K562 (cell line): Measurements from ENCODE around the gene CRPPA. TPM values are rescaled to one million over a fixed set of nuclear protein-coding genes. Genes with fewer than 3 reads are reported as not detected.
A peak's percentile ranks its signal among the peaks of the same experiment; 100 is the strongest.

Experiments used
- ATAC-seq: fragments of 200-7000 bp; cut with Tn5 transposase; 3 replicates; pipeline ENCODE4 v1.9.1; 2020; ENCODE audit warnings: moderate library complexity
- Bru-seq: library from RNA; stranded (reverse); fragments of 400-500 nt; gene quantifications from one replicate; lab custom pipeline; 2021; lab: Mats Ljungman, UMichigan
- BruChase-seq, 2 experiments: library from RNA; stranded (reverse); fragments of 400-500 nt; gene quantifications; one replicate each; lab custom pipeline; 2021; lab: Mats Ljungman, UMichigan
- BruUV-seq: library from RNA; stranded (reverse); fragments of 400-500 nt; replicated peaks from 2 replicates; lab custom pipeline; 2021; lab: Mats Ljungman, UMichigan
- CTCF ChIA-PET: fragments of 300-600 bp; formaldehyde crosslinking; extraction: SDS; loops from one replicate; lab custom pipeline; 2021; ENCODE audit warnings: low intra/inter-chr PET ratio; lab: Yijun Ruan, JAX
- POLR2A ChIA-PET: fragments of 300-600, 350-650 bp; sonication (Branson Sonifier 250); formaldehyde crosslinking; extraction: SDS; loops from one replicate; lab custom pipeline; 2021; ENCODE audit warnings: antibody characterized with exemption, inconsistent platforms; lab: Yijun Ruan, JAX
- DNase-seq, 4 experiments: peaks; one replicate each; pipeline versions ENCODE4 v3.0.0 to v3.0.0-alpha.2; 2011 to 2018; ENCODE audit warnings: low spot score in 3 of 4, mixed read lengths in 3 of 4; ENCODE audit errors: extremely low read depth in 1 of 4
- FAIRE-seq: peaks from 2 replicates; lab custom pipeline; 2011; peaks lifted over from hg19 to GRCh38; lab: Jason Lieb, UNC
- H2AFZ ChIP-seq: 2 replicates; pipeline ENCODE4 v1.6.0; 2011; ENCODE audit warnings: low read depth, low read length, control low read depth, inconsistent platforms
- H3K27ac ChIP-seq: fragments of 200-600 bp; 3 replicates; pipeline ENCODE4 v1.8.0; 2011; ENCODE audit warnings: low read depth, mild to moderate bottlenecking, control low read depth, inconsistent platforms, low read length, moderate library complexity, mixed read lengths; ENCODE audit errors: extremely low read depth
- H3K27me3 ChIP-seq, 2 experiments: fragments of 300-600 bp in 1 of 2; 2 replicates in 1 of 2; 3 replicates in 1 of 2; pipeline versions ENCODE4 v1.6.0 to v1.8.0; 2011; ENCODE audit warnings: inconsistent platforms in 2 of 2, low read length in 2 of 2, mild to moderate bottlenecking in 1 of 2, mixed read lengths in 1 of 2, moderate library complexity in 1 of 2; ENCODE audit not compliant: control insufficient read depth in 2 of 2, insufficient read depth in 2 of 2
- H3K36me3 ChIP-seq: fragments of 300-600 bp; 3 replicates; pipeline ENCODE4 v1.8.0; 2011; ENCODE audit warnings: mild to moderate bottlenecking, low read length, inconsistent platforms; ENCODE audit not compliant: control insufficient read depth, insufficient read depth
- H3K4me1 ChIP-seq, 2 experiments: fragments of 200-600 bp in 1 of 2; replicated peaks in 1 of 2; 2 replicates in 1 of 2; 3 replicates in 1 of 2; pipeline versions ENCODE4 v1.5.1 to v1.8.0; 2011; ENCODE audit warnings: inconsistent platforms in 2 of 2, low read length in 2 of 2, mild to moderate bottlenecking in 1 of 2, mixed read lengths in 1 of 2, moderate library complexity in 1 of 2; ENCODE audit not compliant: control insufficient read depth in 2 of 2, insufficient read depth in 2 of 2
- H3K4me2 ChIP-seq: 2 replicates; pipeline ENCODE4 v1.6.1; 2011; ENCODE audit warnings: low read length, control low read depth, inconsistent platforms, mixed read lengths; ENCODE audit not compliant: insufficient read depth
- H3K4me3 ChIP-seq: fragments of 200-600 bp; sonication (generic), shearing (Covaris generic); 2 replicates; pipeline ENCODE4 v1.5.1; 2016; ENCODE audit warnings: control low read depth, inconsistent platforms
- H3K79me2 ChIP-seq: fragments of 200-600 bp; 3 replicates; pipeline ENCODE4 v1.8.0; 2011; ENCODE audit warnings: low read length, inconsistent platforms; ENCODE audit not compliant: control insufficient read depth, insufficient read depth
- H3K9ac ChIP-seq, 2 experiments: 2 replicates each; pipeline versions ENCODE4 v1.6.0 to v1.6.1; 2011; ENCODE audit warnings: low read depth in 2 of 2, low read length in 2 of 2, control low read depth in 1 of 2, inconsistent platforms in 1 of 2, mild to moderate bottlenecking in 1 of 2, mixed read lengths in 1 of 2; ENCODE audit not compliant: insufficient read depth in 1 of 2
- H3K9me1 ChIP-seq: one replicate; pipeline ENCODE4 v1.6.0; 2011; ENCODE audit warnings: inconsistent platforms, mild to moderate bottlenecking, low read length, moderate library complexity; ENCODE audit not compliant: control insufficient read depth, insufficient read depth
- H3K9me3 ChIP-seq: replicated peaks from 2 replicates; pipeline ENCODE4 v1.5.1; 2011; ENCODE audit warnings: low read depth, low read length, inconsistent platforms; ENCODE audit not compliant: control insufficient read depth, insufficient read depth
- H4K20me1 ChIP-seq: replicated peaks from 2 replicates; pipeline ENCODE4 v1.6.1; 2011; ENCODE audit warnings: low read length, inconsistent platforms, mixed read lengths; ENCODE audit not compliant: control insufficient read depth, insufficient read depth
- BDP1 ChIP-seq: IDR thresholded peaks from 3 replicates; pipeline ENCODE4 v1.6.1; 2011; ENCODE audit not compliant: insufficient read length, insufficient read depth
- CBFA2T3 ChIP-seq: fragments of 450-650 bp; IDR thresholded peaks from 2 replicates; pipeline ENCODE4 v1.6.1; 2017
- CBX3 ChIP-seq, 2 experiments: IDR thresholded peaks; 1 replicate in 1 of 2; 2 replicates in 1 of 2; pipeline ENCODE4 v1.6.1; 2012; ENCODE audit warnings: inconsistent platforms in 2 of 2, low read length in 2 of 2, borderline replicate concordance in 1 of 2, control low read depth in 1 of 2
- CBX8 ChIP-seq: fragments of 200-600 bp; sonication (generic); IDR thresholded peaks from 2 replicates; pipeline ENCODE4 v1.6.1; 2012; ENCODE audit warnings: borderline replicate concordance, mixed run types, low read depth, mild to moderate bottlenecking, moderate library complexity, mixed read lengths, low read length, control low read depth, inconsistent platforms; ENCODE audit not compliant: poor library complexity, severe bottlenecking; ENCODE audit errors: extremely low read depth
- DACH1 ChIP-seq: fragments of 450-650 bp; IDR thresholded peaks from 2 replicates; pipeline ENCODE4 v1.6.1; 2018; ENCODE audit not compliant: partially characterized antibody
- EP300 ChIP-seq: IDR thresholded peaks from 2 replicates; pipeline ENCODE4 v1.6.1; 2012; ENCODE audit warnings: low read length, improper control_type of control experiment
- ESRRA ChIP-seq: fragments of 450-650 bp; IDR thresholded peaks from 2 replicates; pipeline ENCODE4 v1.6.1; 2014; ENCODE audit warnings: low read depth, mild to moderate bottlenecking, moderate library complexity, borderline replicate concordance
- KLF13 ChIP-seq: fragments of 450-650 bp; IDR thresholded peaks from 2 replicates; pipeline ENCODE4 v1.6.1; 2016; ENCODE audit warnings: missing genetic modification characterization, low read depth, mild to moderate bottlenecking, missing compliant biosample characterization, moderate library complexity, borderline replicate concordance
- MTA2 ChIP-seq: fragments of 450-650 bp; IDR thresholded peaks from 2 replicates; pipeline ENCODE4 v1.6.1; 2016; ENCODE audit warnings: low read depth
- NCOA2 ChIP-seq, 2 experiments: fragments of 450-650 bp; IDR thresholded peaks; 2 replicates each; pipeline ENCODE4 v1.6.1; 2018; ENCODE audit warnings: mild to moderate bottlenecking in 2 of 2, moderate library complexity in 1 of 2; ENCODE audit not compliant: partially characterized antibody in 2 of 2
- POLR2AphosphoS5 ChIP-seq: IDR thresholded peaks from 2 replicates; pipeline ENCODE4 v1.6.1; 2011; ENCODE audit warnings: mild to moderate bottlenecking, low read depth, low read length, moderate library complexity; ENCODE audit not compliant: control insufficient read depth, insufficient read depth
- PREB ChIP-seq: sonication (generic); formaldehyde crosslinking; IDR thresholded peaks from 2 replicates; pipeline ENCODE4 v1.8.1; 2023; ENCODE audit warnings: mild to moderate bottlenecking, missing genetic modification reagents
- SUPT5H ChIP-seq: fragments of 450-650 bp; IDR thresholded peaks from 2 replicates; pipeline ENCODE4 v1.6.1; 2016
- TAF9B ChIP-seq: fragments of 450-650 bp; IDR thresholded peaks from 2 replicates; pipeline ENCODE4 v1.6.1; 2018; ENCODE audit warnings: mild to moderate bottlenecking; ENCODE audit not compliant: partially characterized antibody
- TSC22D4 ChIP-seq: fragments of 450-650 bp; IDR thresholded peaks from 2 replicates; pipeline ENCODE4 v1.6.1; 2016; ENCODE audit warnings: missing genetic modification characterization, missing biosample characterization, control low read depth
- WGBS: fragments of 100-300 bp; shearing (Covaris generic); methylation state at CpG from one replicate; pipeline ENCODE4 v1.1.6; 2016; ENCODE audit warnings: low coverage, mixed read lengths; ENCODE audit not compliant: insufficient coverage; ENCODE audit errors: missing lambda C conversion rate; 5-methylcytosine and 5-hydroxymethylcytosine counted together
- in situ Hi-C: fragments of 300-500 bp; cut with MboI; formaldehyde crosslinking; loops from 4 replicates; pipeline ENCODE4 v1.15.0; 2018; ENCODE audit warnings: inconsistent platforms, mixed read lengths
- intact Hi-C: fragments of 100-400 bp; cut with micrococcal nuclease; formaldehyde crosslinking; loops from 2 replicates; pipeline ENCODE4 v1.14.2; 2022
- long read RNA-seq, 3 experiments: library from polyadenylated mRNA in 2 of 3; library from RNA in 1 of 3; unstranded in 2 of 3; stranded (forward) in 1 of 3; transcript quantifications; one replicate each; pipeline ENCODE4 v2.0.0, GENCODE V29; 2019 to 2022
- polyA minus RNA-seq, 3 experiments: library from RNA; depleted of rRNA, polyadenylated mRNA; stranded (reverse); fragments of >200 nt; gene quantifications; 2 replicates each; pipeline ENCODE4 v1.2.3, GENCODE V29; 2011
- polyA plus RNA-seq, 8 experiments: library from polyadenylated mRNA; depleted of rRNA in 4 of 8; stranded (reverse) in 5 of 8; unstranded in 3 of 8; fragments of >200 nt; fragmentation: Nextera tagmentation in 2 of 8; fragmentation: Illumina TruSeq in 1 of 8; extraction: Ambion mirVana in 2 of 8; extraction: Trizol in 1 of 8; gene quantifications; 2 replicates each; pipeline versions ENCODE4 v1.2.1 to v1.2.3, GENCODE V29; 2011 to 2014; ENCODE audit warnings: inconsistent platforms in 1 of 8, missing spikeins in 1 of 8
- total RNA-seq, 7 experiments: library from RNA; depleted of rRNA in 6 of 7; stranded (reverse); fragments of >200 nt in 6 of 7; fragmentation: Illumina TruSeq in 2 of 7; extraction: Trizol in 2 of 7; gene quantifications; 2 replicates each; pipeline versions ENCODE4 v1.2.1 to v1.2.3, GENCODE V29; 2011 to 2021; ENCODE audit warnings: low replicate concordance in 1 of 7

CRPPA gene
- 7.4 and 19.6 TPM in 2 replicates for total RNA-seq (2011; cell fraction: chromatin; rRNA removed; ENCODE audit: low replicate concordance)
- total RNA-seq (2011; cell fraction: nucleolus; rRNA removed), result 3.8 and 3.9 TPM in 2 replicates
- 8.7 and 16.9 TPM in 2 replicates for total RNA-seq (2011; cell fraction: nucleoplasm; rRNA removed)
- 5.9 and 6.6 TPM in 2 replicates for total RNA-seq (2014; rRNA removed)
- total RNA-seq (2014; rRNA removed; fragmentation: Illumina TruSeq; extraction: Trizol), result 8.0 and 11.1 TPM in 2 replicates
- total RNA-seq (2015; rRNA removed; fragmentation: Illumina TruSeq; extraction: Trizol), result 13.3 and 14.4 TPM in 2 replicates
- total RNA-seq (2021), result 8.6 and 9.1 TPM in 2 replicates
- polyA plus RNA-seq (2011; rRNA removed), result 5.5 and 7.8 TPM in 2 replicates
- 1.6 and 2.5 TPM in 2 replicates for polyA plus RNA-seq (2011; cell fraction: cytosol; rRNA removed)
- 3.8 and 3.9 TPM in 2 replicates for polyA plus RNA-seq (2011; cell fraction: nucleus; rRNA removed)
- polyA plus RNA-seq (2012), result 7.4 and 8.8 TPM in 2 replicates
- 4.2 and 4.3 TPM in 2 replicates for polyA plus RNA-seq (2014; fragmentation: Illumina TruSeq; extraction: Trizol)
- polyA plus RNA-seq (2014; fragmentation: Nextera tagmentation; extraction: Ambion mirVana), result 1 to 10 TPM; 3.9 to 8.2 TPM
- polyA plus RNA-seq (2014; rRNA removed), result 3.4 and 5.1 TPM in 2 replicates
- 15.2 and 16.9 TPM in 2 replicates for polyA minus RNA-seq (2011; rRNA and poly(A)+ RNA removed)
- 4.2 and 4.9 TPM in 2 replicates for polyA minus RNA-seq (2011; cell fraction: cytosol; rRNA and poly(A)+ RNA removed)
- 16.7 and 18.3 TPM in 2 replicates for polyA minus RNA-seq (2011; cell fraction: nucleus; rRNA and poly(A)+ RNA removed)
- Bru-seq, nascent RNA, result percentile 72 among the genes with signal in this experiment
- percentile 75 among the genes with signal in this experiment for BruChase-seq, experiment 1, labeled RNA remaining after a 2-hour chase
- percentile 73 among the genes with signal in this experiment for BruChase-seq, experiment 2, labeled RNA remaining after a 6-hour chase
- long read RNA-seq, experiment 1, full-length matches to known transcripts, result 13 of 52 reads
- long read RNA-seq, experiment 1, partial matches to known transcripts, result 1 of 52 reads
- long read RNA-seq, experiment 1, other reads (novel, unspliced or antisense), result 38 of 52 reads
- long read RNA-seq, experiment 2, full-length matches to known transcripts, result 1 of 10 reads
- long read RNA-seq, experiment 2, partial matches to known transcripts, result 2 of 10 reads
- long read RNA-seq, experiment 2, other reads (novel, unspliced or antisense), result 7 of 10 reads
- long read RNA-seq, experiment 3, full-length matches to known transcripts, result 3 of 15 reads
- long read RNA-seq, experiment 3, partial matches to known transcripts, result 2 of 15 reads
- long read RNA-seq, experiment 3, other reads (novel, unspliced or antisense), result 10 of 15 reads

- intact Hi-C loops, result loop anchor here (5.0 to 10.0 kb wide), 2 partner anchors 226 to 333 kb away; partner anchors contain the start of genes ANKMY2, BZW2 and TSPAN13
- 2% methylated on average over 48 of the region's 50 CpGs for WGBS
- TF ChIP-seq PREB (0 out of 2 replicates have a peak, but pooled peaks have one; percentile 53), KLF13 (tag) (no peak), CBFA2T3 (peak; percentile 67), POLR2AphosphoS5 (peak; percentile 46; the same call in 1 of the 2 replicates), TAF9B (peak; percentile 26), ESRRA (peak; percentile 48; the same call in 1 of the 2 replicates), EP300 (peak; percentile 17; the same call in 1 of the 2 replicates), DACH1 (peak; percentile 40), BDP1 (no peak), CBX3 (IDR thresholded peaks at IDR 0.05; ENCODE audit: borderline replicate concordance in 1 of 2, low read length in 2 of 2) (no peak; a peak in 1 of 3 replicates), CBX8 (no peak), SUPT5H (no peak), MTA2 (no peak), TSC22D4 (no peak), NCOA2 (IDR thresholded peaks at IDR 0.05; ENCODE audit: partially characterized antibody in 2 of 2) (no peak)
These were observed at the start of gene CRPPA for GRCh38 chr7:16421333-16422102. TSS of gene CRPPA (minus strand) at chr7:16421538. CDS start at chr7:16421322, 216 bp downstream.

More at GRCh38 chr7:16421333-16422102, at the start of gene CRPPA:
- FAIRE-seq (peak; percentile 75), DNase-seq (peak; percentile 34 to 76 (median 49)), ATAC-seq (peak; percentile 58)
- POLR2A ChIA-PET, result interaction anchor here (0.6 to 3.3 kb wide), 10 partner anchors 10 to 224 kb away, joined by 3 to 24 read pairs (median 4); partner anchors contain the start of genes ANKMY2 and BZW2
- H3K27me3 ChIP-seq, result no peaks in the 10 kb centered on the region
- no peaks in the 10 kb centered on the region for H4K20me1 ChIP-seq
- H3K79me2 ChIP-seq, result peaks cover 56% of the 10 kb centered on the region
- H3K4me1 ChIP-seq, result peaks cover 20 to 39% of the 10 kb centered on the region in 2 experiments
- H3K4me2 ChIP-seq, result peak within 1 kb of the TSS; percentile 95
- H2AFZ ChIP-seq, result peak within 1 kb of the TSS; percentile 97
- CTCF ChIA-PET, result interaction anchor here (0.7 kb wide), 1 partner anchor 144 kb away, joined by 3 read pairs; no protein-coding TSS in a partner anchor
- no peaks in the 10 kb centered on the region for H3K9me1 ChIP-seq
- peak within 1 kb of the TSS; percentile 66 for H3K4me3 ChIP-seq
- H3K9ac ChIP-seq, result peak within 1 kb of the TSS; percentile 89 to 95
- no TSS peak for BruUV-seq
- no peaks in the 10 kb centered on the region; the same call in 2 of the 3 replicates for H3K36me3 ChIP-seq
- in situ Hi-C loops, result no loop called here
- H3K9me3 ChIP-seq, result no peaks in the 10 kb centered on the region; the same call in 1 of the 2 replicates
- peak within 1 kb of the TSS; percentile 97 for H3K27ac ChIP-seq
